Activated CD8-positive, alpha-beta memory T cell treated with anti-CD3 and anti-CD28 coated beads for 4 hours (primary cell): Measurements from ENCODE around the gene ATIC.

Source experiments
- DNase-seq, 2 donors: peaks; one replicate each; pipeline ENCODE4 v3.0.0-alpha.2; 2020; ENCODE audit warnings: low read depth in 2 of 2

ATIC gene

DNA sequence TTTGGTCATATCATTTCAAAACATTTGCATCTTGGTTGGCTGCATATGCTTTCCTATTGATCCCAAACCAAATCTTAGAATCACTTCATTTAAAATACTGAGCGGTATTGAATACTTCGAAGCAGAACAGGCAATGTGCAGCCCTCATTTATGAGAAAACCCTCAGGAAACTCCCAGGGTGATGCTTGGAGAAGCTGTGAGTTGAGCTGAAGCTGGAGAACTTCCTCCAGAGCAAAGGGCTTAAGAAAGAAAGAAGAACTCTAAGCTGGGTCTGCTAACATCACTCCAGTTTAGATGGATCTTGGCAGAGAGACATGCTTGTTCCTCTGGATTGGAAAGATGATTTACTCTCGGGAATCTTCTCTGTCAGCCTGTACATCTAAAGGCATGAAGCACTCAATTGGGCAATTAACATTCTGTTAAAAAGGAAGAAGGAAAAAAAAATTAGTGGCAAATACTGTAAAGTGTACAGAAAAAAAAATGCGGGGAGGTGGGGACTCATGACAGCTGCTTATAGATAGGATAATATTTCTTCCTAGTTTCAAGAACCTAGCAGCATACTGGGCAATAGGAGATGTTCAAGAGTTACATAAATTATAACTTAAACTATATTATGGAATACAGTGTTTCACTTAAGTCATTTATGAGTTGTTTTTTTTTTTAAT lies 49.5 kb downstream of the ATIC start:
- no peak for DNase-seq

DNA sequence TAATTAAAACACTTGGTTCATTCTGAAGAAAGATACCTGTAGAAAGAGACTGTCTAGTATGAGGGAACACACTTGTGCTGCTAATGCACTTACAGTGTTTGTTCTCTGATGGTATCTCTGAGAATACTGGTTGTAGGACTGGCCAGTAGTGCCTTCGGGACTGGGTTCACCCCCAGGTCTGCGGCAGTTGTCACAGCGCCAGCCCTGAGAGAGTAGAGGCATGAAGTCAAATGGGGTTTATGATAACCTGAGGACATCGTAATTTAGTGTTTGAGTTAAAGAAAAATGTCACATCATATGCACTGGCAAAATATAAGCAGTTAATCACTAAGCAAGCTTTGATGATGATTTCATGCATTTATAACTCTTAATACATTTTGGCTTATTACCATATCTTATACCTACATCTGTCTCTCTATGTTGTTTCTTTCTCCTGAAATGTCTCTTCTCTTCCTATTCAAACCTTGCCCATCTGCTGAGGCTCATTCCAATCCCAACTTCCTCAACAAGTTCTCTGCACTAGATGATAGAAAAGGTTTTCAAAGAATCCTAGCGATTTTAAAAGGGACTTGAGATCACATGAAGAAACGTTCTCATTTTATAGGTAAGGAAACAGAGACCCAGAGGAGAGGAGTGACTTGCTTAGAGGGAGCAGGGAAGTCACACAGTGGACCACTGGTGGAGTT lies 50.2 kb downstream of the ATIC start:
- no peak for DNase-seq

DNA sequence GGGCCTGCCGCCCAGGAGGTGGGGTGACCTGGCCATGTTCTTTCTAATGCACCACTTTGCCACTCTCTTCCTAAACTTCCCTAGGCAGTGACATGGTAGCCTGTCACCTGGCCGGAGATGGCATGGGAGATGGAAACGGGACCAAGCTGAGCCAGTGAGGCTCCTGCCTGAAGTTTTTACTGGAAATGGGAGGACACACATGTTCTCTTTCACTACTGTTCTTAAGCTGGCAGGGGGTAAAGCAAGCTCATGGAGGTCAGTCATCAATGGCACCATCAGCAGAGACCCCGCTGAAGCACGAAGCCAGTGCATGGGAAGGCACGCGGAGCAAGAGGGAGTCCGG lies 50.7 kb downstream of the ATIC start:
- DNase-seq = no peak

DNA sequence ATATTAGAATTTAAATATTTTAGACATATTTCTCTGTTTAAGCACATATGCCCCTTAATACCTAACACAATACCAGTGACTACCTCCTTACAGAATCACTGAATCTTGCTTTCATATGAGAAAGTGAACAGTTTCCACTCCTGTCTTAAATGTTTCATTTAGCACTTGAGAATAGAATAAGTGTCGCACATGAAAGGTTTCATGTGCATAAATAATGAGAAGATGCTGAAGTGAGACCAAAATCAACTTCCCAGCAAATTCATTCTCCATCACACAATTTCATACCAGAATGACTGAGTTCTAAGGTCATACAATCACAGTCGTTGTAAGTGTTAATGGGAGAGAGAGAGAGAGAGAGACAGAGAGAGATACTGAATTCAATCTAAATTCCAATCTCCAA lies 51.2 kb downstream of the ATIC start:
- DNase-seq = no peak

DNA sequence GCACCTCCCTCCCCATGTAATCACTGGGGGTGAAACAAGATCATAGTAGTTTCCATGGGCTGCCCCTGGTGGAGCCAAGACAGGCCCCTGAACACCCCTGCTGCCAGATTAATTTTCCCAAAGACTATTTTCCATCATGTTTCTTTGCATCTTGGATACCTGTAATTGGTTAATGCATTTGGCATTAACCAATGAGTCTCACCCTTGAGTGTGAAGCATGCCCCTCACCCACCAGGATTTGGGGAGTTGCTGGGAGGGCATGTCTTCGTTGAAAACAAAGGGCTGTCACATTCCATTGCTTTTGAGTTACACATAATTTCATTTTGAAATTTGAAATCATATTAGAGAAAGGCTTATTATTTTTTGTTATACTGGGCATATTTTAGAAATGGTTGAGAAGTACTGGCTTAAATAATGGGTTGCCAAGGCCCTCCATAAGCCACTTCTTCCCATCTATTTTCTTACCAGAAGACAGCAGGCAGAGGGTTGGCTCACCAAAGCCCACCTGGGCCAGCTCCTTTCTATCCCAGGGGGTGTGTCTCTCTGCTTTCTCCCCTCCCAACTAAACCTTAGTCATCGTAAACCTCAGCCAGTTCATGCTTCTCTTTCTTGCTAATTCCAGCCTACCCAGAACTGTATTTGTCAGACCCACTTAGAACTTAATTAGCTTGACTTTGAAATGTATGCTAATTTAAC lies 51.8 kb downstream of the ATIC start:
- DNase-seq = no peak

DNA sequence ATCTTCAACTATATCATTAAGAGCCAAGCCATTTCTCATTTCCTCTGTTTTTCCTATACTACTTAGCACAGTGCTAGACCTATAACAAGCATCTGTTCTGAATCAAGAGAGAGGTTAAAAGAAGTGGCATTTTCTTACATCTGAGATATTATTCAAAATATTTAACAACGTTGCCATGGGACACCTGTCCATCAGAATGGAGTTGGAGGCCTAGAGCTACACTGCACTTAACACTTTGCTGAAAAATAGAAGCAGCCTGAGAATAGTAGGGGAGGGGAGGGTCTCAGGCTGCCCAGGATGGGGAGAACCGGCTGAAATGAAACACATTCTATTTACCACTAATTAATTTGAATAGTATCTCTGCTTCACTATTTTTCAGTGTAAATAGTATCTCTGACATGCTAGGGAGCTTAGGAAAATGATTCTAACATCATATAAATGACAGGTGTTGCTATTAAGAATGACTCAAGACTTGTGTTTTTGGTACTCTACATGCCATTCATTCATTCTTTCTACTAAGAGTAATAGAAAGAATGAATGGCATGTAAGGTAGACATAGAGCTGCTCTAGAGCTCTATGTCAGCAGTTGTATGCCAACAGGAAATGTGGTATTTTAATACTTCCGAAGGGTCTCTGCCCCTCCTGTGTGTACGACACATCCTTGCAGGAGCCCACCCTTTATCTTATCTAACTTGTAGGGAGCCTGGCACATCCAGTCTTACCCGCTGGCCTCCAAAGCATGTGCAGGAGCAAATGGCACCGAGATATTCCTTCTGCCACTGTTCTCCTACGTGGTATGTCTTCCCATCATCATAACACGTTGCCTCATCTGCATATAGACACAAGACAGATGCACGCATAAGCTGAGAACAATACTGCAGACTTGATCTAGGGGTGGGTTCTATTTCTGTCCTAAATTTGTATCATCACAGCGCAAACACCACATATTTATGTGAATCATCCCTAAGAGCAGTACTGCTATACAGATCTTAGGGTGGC lies 52.6 kb downstream of the ATIC start:
- no peak for DNase-seq

DNA sequence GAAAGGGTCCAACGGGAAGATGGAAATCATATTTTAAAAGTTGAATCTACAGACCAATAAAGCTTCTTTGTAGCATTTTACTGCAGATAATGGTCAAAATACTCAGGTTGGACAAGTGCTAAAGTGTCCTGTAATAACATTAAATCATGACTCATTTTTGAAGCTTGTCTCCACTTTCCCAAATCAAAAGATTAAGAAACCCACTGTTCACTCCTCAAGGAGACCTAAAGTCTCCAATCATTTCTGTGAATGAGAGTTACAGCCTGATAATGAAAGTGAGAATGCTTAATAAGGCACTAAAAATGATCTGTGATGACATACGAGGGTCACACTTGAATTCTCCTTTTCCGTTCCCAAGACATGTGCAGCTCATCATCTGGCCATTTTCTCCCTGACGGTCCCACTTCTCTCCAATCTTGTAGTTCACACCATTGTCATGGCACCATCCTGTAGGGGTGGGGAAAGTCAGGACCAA lies 53.4 kb downstream of the ATIC start:
- no peak for DNase-seq

DNA sequence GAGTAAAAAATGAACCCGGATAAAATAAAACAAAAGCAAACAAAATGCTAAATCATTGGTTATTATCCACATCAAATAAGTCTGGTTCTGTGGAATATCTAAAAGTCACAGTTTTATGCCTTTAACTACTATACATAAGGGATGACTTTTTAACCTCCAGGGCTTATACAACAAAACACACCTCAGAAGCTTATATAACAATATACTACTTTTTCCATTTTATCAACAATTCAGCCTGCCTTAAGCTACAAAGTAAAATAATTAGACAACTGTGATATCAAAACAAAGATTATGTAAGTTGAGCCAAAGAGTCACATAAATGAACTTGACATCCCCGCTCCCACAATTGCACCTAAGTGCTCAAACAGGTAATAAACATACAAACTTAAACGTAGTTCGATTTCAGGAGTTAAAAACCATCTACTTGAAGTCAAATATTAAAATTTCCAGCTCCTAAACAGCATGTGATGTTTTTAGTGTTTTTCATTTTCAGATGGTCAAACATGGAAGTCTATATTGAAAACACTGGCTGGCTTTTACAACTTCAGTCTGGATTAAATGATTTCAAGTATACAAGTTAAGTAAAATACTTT lies 54.7 kb downstream of the ATIC start:
- no peak for DNase-seq

DNA sequence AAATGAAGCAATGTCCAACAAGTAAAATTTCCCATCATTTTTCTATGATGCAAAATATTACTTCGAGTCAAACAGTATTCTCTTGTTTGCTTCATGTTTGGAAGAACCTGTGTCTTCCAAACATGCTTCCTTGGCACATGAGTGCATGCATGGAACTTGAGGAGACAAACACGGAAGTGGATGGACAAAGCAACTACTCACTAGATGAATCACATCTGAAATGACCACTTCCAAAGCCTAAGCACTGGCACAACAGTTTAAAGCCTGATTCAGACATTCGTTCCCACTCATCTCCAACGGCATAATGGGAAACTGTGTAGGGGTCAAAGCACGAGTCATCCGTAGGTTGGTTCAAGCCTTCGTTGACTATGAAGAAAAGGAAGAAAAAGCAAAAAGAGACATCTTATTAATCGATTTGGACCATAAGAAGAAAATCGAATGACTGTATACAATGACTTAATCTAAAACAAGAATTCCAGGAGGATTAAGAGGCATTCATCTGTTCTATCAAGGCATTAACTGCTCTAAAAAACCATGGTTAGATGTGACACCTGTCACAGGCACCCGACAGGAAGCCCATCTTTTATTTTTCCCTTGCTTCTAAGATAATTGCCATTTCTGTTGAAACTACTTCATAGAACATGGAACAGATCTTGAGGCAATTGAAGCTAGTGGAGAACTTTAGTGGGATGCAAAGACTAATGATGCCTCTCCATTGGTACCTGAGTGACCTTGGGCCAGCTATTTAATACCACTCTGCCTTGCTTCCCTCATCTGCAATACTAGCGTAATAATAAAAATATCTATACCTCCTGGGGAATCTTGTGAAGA lies 56.0 kb downstream of the ATIC start:
- no peak for DNase-seq

DNA sequence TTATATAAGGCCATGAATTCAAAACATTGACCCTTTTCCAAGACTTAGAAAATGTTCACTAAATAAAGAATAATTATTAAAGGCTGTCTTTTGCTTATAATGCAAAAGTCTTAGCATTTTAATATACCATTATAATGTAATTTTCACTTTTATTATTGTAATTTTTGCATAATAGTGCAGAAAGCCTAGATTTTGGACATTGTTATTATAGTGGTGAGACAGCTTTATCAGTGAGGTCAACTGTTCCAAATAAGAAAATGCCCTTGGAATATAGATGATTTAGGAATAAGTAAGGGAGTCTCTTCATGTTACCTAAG lies 56.6 kb downstream of the ATIC start:
- DNase-seq = no peak

DNA sequence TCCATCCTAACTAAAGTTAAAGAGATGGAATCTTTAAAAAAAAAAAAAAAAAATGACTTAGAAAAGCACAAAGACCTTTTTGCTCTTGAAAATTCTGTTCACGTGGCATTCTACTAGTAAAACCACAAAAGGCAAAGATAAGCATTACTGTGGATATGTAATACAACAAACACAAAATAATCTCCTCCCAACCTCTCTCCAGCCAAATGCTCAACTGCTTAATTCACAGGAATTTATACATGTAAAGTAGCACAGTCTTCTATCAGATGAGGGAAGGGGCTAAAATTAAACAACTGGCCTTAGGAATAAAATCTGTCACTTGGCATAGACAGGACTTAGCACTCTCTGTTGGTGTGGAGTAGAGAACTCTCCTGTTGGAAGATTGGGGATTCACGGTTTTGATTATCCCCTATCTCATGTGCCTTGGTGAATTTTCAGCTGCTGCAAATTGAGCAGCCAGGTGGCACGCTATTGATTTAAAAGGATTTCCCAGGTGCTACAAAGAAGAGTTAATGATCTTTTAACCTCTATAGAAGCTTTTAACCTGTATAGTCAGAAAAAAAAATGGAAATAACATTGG lies 57.4 kb downstream of the ATIC start:
- no peak for DNase-seq

DNA sequence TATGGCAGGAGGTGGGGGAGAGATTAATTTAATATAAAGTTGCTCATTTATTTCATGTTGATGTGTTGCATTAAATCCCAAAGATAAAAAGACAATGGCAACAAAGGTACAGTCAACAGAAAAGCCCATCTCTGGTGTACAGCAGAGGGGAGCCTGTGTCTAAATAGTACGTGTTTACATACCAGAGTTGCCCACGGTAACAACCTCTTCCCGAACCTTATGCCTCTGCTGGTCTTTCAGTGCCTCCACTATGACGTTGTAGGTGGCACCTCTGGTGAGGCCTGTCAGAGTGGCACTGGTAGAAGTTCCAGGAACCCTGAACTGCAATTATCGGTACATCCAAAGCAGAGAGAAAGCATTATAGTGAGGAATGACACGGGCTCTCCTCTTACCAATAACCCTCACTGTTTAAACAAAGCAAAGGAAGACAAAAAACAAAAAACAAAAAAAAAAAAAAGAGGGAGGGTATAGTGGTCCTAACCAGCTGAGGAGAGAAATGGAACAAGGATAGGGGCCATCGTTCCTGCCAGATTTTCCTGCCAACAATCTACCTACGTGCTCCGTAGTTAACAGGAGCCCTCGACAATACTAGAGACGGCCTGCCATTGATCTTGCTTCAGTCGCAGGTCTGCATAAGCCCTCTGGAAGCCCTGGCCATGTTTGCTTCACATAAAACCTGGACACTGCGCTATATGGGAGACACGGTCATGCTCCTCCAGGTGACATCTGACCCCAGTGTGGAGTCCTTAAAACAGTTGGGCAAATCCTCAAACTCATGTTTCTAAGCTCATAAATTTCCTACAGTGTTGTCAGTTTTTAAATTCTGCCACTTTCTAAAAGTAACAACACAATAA lies 58.5 kb downstream of the ATIC start:
- no peak for DNase-seq

DNA sequence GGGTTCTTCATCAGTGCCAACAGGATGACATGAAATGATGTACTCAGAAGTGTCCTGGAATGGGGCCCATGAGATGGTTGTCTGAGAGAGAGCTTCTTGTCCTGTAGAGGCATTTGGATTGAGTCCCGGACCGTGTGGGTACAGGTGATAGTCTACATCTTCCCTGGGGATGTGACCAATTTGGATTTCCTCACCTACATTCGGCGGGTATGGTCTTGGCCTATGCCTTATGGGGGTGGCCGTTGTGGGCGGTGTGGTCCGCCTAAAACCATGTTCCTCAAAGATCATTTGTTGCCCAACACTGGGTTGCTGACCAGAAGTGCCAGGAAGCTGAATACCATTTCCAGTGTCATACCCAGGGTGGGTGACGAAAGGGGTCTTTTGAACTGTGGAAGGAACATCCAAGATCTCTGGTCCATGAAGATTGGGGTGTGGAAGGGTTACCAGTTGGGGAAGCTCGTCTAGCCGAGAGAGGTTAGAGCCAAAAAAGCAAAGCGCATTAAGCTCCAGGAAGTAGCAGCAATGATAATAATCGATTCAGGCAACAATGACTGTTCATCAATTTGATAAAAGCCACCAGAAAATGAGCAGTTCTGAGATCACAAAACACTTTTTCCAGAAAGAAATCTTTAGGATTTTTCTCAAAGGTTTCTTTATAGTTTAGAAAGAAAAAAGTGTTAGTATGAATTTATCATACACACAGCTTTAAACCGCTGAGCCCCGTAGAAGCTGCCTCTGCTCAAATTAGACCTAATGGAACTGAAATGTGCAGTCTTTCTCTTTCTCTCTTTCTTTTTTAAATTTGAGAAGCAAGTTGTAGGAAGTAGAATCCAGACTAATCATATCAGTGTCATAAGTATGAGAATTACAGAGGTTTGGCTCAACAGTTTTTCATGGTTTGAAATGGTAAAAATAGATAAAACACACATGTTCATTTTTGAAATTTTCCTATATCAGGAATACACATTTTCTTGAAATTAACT lies 60.3 kb downstream of the ATIC start:
- no peak for DNase-seq

DNA sequence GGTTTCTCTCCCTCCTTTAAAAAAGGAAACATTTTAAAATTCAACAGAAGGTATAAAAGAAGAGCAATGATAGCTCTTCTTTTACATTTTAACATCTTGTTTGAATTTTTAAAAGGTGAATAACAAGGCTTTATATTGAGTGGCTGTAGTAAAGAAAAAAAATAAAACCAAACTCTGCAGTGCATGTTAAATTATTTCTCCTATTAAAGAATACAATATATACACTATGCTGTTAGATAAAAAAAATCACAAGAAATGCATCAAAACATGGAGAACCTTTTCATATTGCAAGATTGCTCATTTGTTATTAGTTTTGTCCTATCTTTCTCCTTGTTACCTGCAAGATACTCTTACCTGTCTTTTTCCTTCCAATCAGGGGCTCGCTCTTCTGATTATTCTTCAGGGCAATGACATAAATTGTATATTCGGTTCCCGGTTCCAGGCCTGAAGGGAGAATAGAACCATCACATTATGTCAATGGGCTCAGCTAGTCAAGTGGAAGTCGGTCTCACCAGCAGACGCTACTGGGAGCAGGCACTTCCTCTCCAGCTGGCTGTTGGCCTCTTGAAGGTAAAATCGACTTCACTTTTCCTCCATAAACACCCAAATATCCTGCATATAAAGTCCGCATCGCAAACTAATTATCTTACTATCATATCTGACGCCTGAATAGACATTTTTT lies 61.2 kb downstream of the ATIC start:
- DNase-seq = no peak

DNA sequence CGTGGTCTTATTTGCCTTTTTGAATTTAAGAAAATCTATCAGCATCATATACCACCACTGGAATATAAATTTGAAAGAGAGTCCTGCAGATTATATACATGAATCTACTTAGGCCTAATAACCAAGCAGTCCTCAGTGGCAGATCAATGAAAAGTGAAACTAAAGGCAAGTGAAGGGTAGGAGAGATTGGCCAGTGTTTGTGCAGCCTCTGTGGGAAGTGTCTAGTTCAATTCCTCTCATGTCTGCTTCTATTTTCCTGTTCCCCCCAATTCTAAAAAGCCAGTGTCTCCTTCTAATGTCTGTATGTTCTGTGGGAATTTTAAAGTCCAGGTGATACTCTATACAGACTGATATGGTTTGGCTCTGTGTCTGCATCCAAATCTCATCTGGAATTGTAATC lies 62.1 kb downstream of the ATIC start:
- no peak for DNase-seq

DNA sequence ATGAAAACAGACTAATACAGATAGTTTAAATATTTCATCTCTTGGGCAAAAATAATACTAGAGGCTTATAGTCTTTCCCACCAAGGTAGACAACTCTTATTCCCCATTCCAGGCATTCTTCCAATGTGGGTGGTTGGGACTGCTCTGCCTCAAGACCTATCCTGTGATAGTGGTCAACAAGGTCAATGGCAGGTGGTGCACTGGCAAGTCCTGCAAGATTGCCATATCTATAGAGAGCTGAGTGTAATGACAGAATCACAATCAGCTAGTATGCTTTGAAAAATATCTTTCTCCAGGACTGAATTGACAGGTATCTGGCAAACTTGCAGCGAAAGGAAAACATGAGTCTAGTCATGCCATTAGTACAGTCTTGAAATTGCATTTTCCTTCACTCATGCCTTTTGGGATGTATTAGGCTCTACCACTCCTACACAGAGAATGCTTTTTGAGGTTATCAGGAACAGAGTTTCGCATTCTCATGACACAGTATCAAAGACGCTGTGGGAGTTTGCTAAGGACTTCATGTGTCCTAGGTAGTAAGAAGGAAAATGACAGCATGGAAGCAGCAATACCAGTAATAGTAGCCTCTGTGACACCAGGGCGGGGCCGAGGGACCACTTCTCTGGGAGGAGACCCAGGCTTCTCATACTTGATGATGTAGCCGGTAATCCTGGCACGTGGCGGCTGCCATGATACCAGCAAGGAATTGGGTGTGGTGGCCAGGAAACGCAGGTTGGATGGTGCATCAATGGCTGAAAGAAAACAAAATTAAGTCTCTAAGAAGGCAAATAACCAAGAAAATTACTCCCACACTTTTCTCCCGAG lies 63.0 kb downstream of the ATIC start:
- no peak for DNase-seq

DNA sequence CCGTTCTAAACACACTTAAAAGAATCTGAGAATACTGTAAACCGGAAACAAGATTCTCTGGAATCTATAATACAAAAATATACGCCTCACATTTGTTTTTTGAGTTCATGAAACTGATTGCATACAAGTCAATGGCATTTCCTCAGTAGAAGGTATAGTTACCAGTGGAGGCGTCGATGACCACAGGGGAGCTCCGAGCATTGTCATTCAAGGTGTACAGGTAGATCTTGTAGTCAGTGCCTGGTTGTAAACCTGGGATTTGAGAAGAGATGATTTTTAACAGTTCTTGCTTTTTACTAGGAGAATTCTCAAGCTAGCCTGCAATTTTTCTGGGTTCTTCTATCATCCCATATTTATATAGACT lies 63.6 kb downstream of the ATIC start:
- DNase-seq = no peak
